SK-N-SH treated with all-trans-retinoic acid at 6 μM for 48 hours (cell line): Measurements from ENCODE around the gene ST6GALNAC6.

Experiments
- ATAC-seq: fragments of 200-7000 bp; cut with Tn5 transposase; 3 replicates; pipeline ENCODE4 v1.9.1; 2020; ENCODE audit warnings: mild to moderate bottlenecking, moderate library complexity
- ARNTL ChIP-seq: fragments of 450-650 bp; formaldehyde crosslinking; IDR thresholded peaks from 2 replicates; pipeline ENCODE4 v1.5.0; 2020; ENCODE audit warnings: low read depth, mild to moderate bottlenecking, moderate library complexity, borderline replicate concordance
- BACH2 ChIP-seq: fragments of 250-450 bp; sonication (Bioruptor Pico); IDR thresholded peaks from 2 replicates; pipeline ENCODE4 v1.9.0; 2021; ENCODE audit warnings: mild to moderate bottlenecking, borderline replicate concordance
- CREB5 ChIP-seq: fragments of 250-450 bp; sonication (Bioruptor Pico); IDR thresholded peaks from 2 replicates; pipeline ENCODE4 v1.5.1; 2020; ENCODE audit warnings: low read depth, mild to moderate bottlenecking, moderate library complexity
- CSDC2 ChIP-seq: fragments of 250-450 bp; sonication (Bioruptor Pico); IDR thresholded peaks from 2 replicates; pipeline ENCODE4 v1.5.0; 2020; ENCODE audit warnings: mild to moderate bottlenecking, moderate library complexity
- ESRRG ChIP-seq: fragments of 250-450 bp; sonication (Bioruptor Pico); IDR thresholded peaks from 2 replicates; pipeline ENCODE4 v1.6.1; 2021; ENCODE audit warnings: mild to moderate bottlenecking
- GLIS3 ChIP-seq: fragments of 250-450 bp; sonication (Bioruptor Pico); IDR thresholded peaks from 2 replicates; pipeline ENCODE4 v1.5.0; 2020; ENCODE audit warnings: mild to moderate bottlenecking, moderate library complexity
- ISL1 ChIP-seq: fragments of 250-450 bp; sonication (Bioruptor Pico); IDR thresholded peaks from 2 replicates; pipeline ENCODE4 v2.1.2; 2022; ENCODE audit warnings: mild to moderate bottlenecking, moderate library complexity
- OSR1 ChIP-seq: fragments of 250-450 bp; sonication (Bioruptor Pico); IDR thresholded peaks from 2 replicates; pipeline ENCODE4 v1.8.0; 2022; ENCODE audit warnings: moderate library complexity, mild to moderate bottlenecking, inconsistent platforms
- PATZ1 ChIP-seq: fragments of 250-450 bp; sonication (Bioruptor Pico); IDR thresholded peaks from 2 replicates; pipeline ENCODE4 v1.8.0; 2020; ENCODE audit warnings: mild to moderate bottlenecking, moderate library complexity, borderline replicate concordance
- POU6F1 ChIP-seq: fragments of 250-450 bp; sonication (Bioruptor Pico); IDR thresholded peaks from 2 replicates; pipeline ENCODE4 v1.8.0; 2021; ENCODE audit warnings: low read depth, mild to moderate bottlenecking, moderate library complexity, borderline replicate concordance
- PPARA ChIP-seq: fragments of 250-450 bp; sonication (Bioruptor Pico); IDR thresholded peaks from 2 replicates; pipeline ENCODE4 v1.5.0; 2020; ENCODE audit warnings: mild to moderate bottlenecking, borderline replicate concordance
- RARB ChIP-seq: fragments of 250-450 bp; sonication (Bioruptor Pico); IDR thresholded peaks from 2 replicates; pipeline ENCODE4 v1.8.0; 2021; ENCODE audit warnings: mild to moderate bottlenecking, moderate library complexity
- SNAI2 ChIP-seq: fragments of 250-450 bp; sonication (Bioruptor Pico); IDR thresholded peaks from 2 replicates; pipeline ENCODE4 v1.5.0; 2020; ENCODE audit warnings: mild to moderate bottlenecking, moderate library complexity
- TCF4 ChIP-seq: fragments of 250-450 bp; sonication (Bioruptor Pico); IDR thresholded peaks from 2 replicates; pipeline ENCODE4 v1.8.0; 2021; ENCODE audit warnings: mild to moderate bottlenecking, moderate library complexity, borderline replicate concordance
- TOX ChIP-seq: fragments of 250-450 bp; sonication (Bioruptor Pico); IDR thresholded peaks from 2 replicates; pipeline ENCODE4 v1.8.0; 2021; ENCODE audit warnings: mild to moderate bottlenecking, moderate library complexity, borderline replicate concordance
- ZC3H10 ChIP-seq: fragments of 250-450 bp; sonication (Bioruptor Pico); IDR thresholded peaks from 2 replicates; pipeline ENCODE4 v1.5.1; 2021; ENCODE audit warnings: mild to moderate bottlenecking, moderate library complexity
- ZFP3 ChIP-seq: fragments of 250-450 bp; sonication (Bioruptor Pico); IDR thresholded peaks from 2 replicates; pipeline ENCODE4 v1.5.0; 2020; ENCODE audit warnings: mild to moderate bottlenecking, moderate library complexity
- ZFP30 ChIP-seq: fragments of 450-650 bp; formaldehyde crosslinking; IDR thresholded peaks from 2 replicates; pipeline ENCODE4 v1.5.0; 2022; ENCODE audit warnings: mild to moderate bottlenecking, moderate library complexity
- ZNF70 ChIP-seq: fragments of 450-650 bp; formaldehyde crosslinking; IDR thresholded peaks from 2 replicates; pipeline ENCODE4 v1.5.0; 2020; ENCODE audit warnings: mild to moderate bottlenecking, moderate library complexity
- ZNF8 ChIP-seq: fragments of 450-650 bp; formaldehyde crosslinking; IDR thresholded peaks from 2 replicates; pipeline ENCODE4 v1.5.0; 2020; ENCODE audit warnings: mild to moderate bottlenecking, moderate library complexity
- TF ChIP-seq, protein P1 (sequence below): fragments of 250-450 bp; sonication (Bioruptor Pico); IDR thresholded peaks from 2 replicates; pipeline ENCODE4 v1.5.0; 2020; ENCODE audit warnings: mild to moderate bottlenecking, moderate library complexity
- TF ChIP-seq, protein P2 (sequence below): fragments of 250-450 bp; sonication (Bioruptor Pico); IDR thresholded peaks from 2 replicates; pipeline ENCODE4 v1.5.1; 2021; ENCODE audit warnings: mild to moderate bottlenecking, moderate library complexity

Gene ST6GALNAC6

DNA sequence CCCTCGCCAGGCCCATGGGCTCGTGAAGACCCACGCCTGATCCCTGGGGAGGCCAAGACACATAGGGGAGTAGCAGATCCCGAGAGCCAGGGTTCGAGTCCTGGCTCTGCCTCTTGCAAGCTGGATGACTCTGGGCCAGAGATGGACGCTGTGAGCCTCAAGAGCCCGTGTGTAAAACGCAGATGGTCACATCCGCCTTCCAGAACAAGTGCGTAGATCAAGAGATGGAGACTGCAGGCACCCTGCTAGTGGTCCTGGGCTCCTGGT, 9.2 kb upstream of the ST6GALNAC6 start:
- TF ChIP-seq ZNF70 (CRISPR knock-in tag): no peak
- no peak for TF ChIP-seq ZFP30 (CRISPR knock-in tag)
- TF ChIP-seq TCF4 (CRISPR knock-in tag): no peak
- no peak for ATAC-seq

DNA sequence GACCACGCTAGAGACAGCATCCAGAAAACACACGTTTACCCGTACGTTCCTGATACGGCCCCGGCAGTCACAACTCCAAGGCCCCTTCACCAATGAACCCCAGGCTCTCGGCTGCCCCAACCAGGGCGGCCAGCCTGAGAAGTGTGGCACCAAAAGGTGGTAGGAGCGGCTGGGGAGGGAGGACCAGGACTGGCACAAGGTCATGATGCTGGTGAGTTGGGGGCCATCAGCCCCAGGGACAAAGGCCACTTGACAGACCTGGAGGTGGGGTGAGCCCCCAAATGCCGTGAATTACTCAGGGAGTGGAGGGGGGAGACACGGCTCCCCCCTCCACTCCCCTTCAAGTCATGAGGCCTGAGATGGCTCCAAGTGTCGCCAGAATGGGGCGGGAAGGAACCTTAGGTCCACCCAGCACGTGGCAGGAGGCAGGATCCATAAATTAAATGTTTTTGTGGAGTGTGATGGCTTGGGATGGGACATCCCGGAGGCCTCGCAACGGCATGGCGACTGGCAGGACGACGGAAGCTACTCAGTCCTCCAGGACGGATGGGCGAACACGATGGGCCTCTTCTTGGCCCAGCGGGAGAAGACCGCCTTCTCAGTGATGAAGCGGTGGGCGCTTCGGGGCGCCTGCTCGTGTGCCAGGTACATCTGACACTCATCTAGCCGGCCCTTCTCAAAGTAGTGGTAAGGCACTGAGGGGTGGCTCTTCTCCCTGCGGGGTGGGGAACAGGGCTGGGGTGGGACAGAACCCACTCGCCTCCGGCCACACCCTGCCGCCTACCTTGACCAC, 8.7 kb upstream of the ST6GALNAC6 start:
- no peak for ATAC-seq
- TF ChIP-seq ZFP3 (CRISPR knock-in tag) (no peak), ISL1 (no peak), GLIS3 (CRISPR knock-in tag) (no peak), ZFP30 (CRISPR knock-in tag) (no peak), TOX (CRISPR knock-in tag) (no peak), ZNF70 (CRISPR knock-in tag) (no peak), ZNF8 (CRISPR knock-in tag) (no peak), PATZ1 (CRISPR knock-in tag) (no peak), POU6F1 (CRISPR knock-in tag) (no peak), OSR1 (CRISPR knock-in tag) (no peak), SNAI2 (CRISPR knock-in tag) (no peak), BACH2 (no peak), TCF4 (CRISPR knock-in tag) (no peak)

DNA sequence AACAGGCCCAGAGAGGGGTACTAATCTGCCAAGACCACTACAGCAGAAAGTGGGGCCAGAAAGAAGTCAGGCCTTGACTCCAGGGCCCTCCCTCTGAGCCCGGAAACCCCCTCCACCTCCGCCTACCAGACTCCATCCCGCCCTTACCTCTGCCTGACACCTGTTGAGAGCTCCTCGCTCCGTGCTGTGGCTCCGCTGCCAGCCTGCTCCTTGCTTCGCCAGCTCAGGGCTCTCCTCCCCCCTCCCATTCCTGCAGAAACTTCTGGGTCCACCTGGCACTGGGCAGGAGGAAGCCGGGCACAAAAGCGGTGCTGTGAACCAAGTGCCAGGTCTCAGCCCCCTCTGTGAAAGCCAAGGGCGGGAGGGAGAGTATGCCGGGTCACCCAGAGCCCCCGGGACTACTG, 6.4 kb upstream of the ST6GALNAC6 start:
- ATAC-seq: no peak; the same call in 2 of the 3 replicates
- TF ChIP-seq GLIS3 (CRISPR knock-in tag) (no peak), ARNTL (CRISPR knock-in tag) (no peak), SNAI2 (CRISPR knock-in tag) (no peak), ZFP3 (CRISPR knock-in tag) (no peak), ESRRG (CRISPR knock-in tag) (no peak), OSR1 (CRISPR knock-in tag) (no peak), ISL1 (no peak), ZNF70 (CRISPR knock-in tag) (no peak), CREB5 (no peak), RARB (CRISPR knock-in tag) (no peak), PATZ1 (CRISPR knock-in tag) (no peak), PPARA (CRISPR knock-in tag) (no peak), ZFP30 (CRISPR knock-in tag) (no peak), BACH2 (no peak), TOX (CRISPR knock-in tag) (no peak), ZNF8 (CRISPR knock-in tag) (no peak), ZC3H10 (no peak), CSDC2 (CRISPR knock-in tag) (no peak)
- TF ChIP-seq, protein P1, sequence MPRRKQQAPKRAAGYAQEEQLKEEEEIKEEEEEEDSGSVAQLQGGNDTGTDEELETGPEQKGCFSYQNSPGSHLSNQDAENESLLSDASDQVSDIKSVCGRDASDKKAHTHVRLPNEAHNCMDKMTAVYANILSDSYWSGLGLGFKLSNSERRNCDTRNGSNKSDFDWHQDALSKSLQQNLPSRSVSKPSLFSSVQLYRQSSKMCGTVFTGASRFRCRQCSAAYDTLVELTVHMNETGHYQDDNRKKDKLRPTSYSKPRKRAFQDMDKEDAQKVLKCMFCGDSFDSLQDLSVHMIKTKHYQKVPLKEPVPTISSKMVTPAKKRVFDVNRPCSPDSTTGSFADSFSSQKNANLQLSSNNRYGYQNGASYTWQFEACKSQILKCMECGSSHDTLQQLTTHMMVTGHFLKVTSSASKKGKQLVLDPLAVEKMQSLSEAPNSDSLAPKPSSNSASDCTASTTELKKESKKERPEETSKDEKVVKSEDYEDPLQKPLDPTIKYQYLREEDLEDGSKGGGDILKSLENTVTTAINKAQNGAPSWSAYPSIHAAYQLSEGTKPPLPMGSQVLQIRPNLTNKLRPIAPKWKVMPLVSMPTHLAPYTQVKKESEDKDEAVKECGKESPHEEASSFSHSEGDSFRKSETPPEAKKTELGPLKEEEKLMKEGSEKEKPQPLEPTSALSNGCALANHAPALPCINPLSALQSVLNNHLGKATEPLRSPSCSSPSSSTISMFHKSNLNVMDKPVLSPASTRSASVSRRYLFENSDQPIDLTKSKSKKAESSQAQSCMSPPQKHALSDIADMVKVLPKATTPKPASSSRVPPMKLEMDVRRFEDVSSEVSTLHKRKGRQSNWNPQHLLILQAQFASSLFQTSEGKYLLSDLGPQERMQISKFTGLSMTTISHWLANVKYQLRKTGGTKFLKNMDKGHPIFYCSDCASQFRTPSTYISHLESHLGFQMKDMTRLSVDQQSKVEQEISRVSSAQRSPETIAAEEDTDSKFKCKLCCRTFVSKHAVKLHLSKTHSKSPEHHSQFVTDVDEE (CRISPR knock-in tag): no peak
- TF ChIP-seq, protein P2, sequence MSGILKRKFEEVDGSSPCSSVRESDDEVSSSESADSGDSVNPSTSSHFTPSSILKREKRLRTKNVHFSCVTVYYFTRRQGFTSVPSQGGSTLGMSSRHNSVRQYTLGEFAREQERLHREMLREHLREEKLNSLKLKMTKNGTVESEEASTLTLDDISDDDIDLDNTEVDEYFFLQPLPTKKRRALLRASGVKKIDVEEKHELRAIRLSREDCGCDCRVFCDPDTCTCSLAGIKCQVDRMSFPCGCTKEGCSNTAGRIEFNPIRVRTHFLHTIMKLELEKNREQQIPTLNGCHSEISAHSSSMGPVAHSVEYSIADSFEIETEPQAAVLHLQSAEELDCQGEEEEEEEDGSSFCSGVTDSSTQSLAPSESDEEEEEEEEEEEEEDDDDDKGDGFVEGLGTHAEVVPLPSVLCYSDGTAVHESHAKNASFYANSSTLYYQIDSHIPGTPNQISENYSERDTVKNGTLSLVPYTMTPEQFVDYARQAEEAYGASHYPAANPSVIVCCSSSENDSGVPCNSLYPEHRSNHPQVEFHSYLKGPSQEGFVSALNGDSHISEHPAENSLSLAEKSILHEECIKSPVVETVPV (CRISPR knock-in tag): no peak
